SK-N-MC (cell line): Measurements from ENCODE around the gene AOPEP.

Experiments used
- EZH2 ChIP-seq: fragments of 200-600 bp; sonication (generic); IDR thresholded peaks from one replicate; pipeline ENCODE4 v1.6.1; 2017; ENCODE audit warnings: antibody characterized with exemption
- FOXP2 ChIP-seq: optimal IDR thresholded peaks from 2 replicates; pipeline ENCODE3; 2011; ENCODE audit warnings: mild to moderate bottlenecking, moderate library complexity; ENCODE audit not compliant: insufficient read depth; ENCODE audit errors: extremely low read length, control extremely low read depth
- POLR2AphosphoS5 ChIP-seq: IDR thresholded peaks from 2 replicates; pipeline ENCODE4 v1.6.1; 2012; ENCODE audit warnings: mild to moderate bottlenecking, low read depth, low read length, borderline replicate concordance

DNA sequence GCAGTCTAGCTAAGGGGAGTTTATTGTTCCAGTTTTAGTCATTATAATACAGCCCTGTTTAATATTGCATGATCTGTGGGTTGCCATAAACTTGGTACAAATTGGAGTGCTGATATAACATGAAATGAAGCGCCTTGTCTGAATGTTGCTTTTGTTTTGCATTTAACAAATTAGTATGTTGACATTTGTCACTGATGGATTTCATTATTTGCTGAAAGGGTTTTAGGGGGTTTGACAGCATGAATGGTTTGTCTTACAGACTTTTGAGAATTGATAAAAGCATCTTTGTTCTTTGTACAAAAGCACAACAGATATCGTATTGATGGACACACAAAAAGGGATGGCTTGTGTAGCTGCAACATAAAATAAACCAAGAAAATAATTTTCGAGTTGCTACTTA lies 178.3 kb downstream of the AOPEP start:
- TF ChIP-seq POLR2AphosphoS5 (no peak), EZH2 (no peak), FOXP2 (no peak)
